ENCODE results near the gene MAML2. TPM values are rescaled to one million over a fixed set of nuclear protein-coding genes. Genes with fewer than 3 reads are reported as not detected.

The MAML2 gene
- total RNA-seq, 1 experiment from 2014 or later: 2.9 TPM

- DNase-seq (ENCODE audit: low read depth, low spot score): no peak
- TF ChIP-seq SIN3A (IDR thresholded peaks at IDR 0.05; ENCODE audit: borderline replicate concordance, insufficient read depth, low read depth, low read length): no peak
- no peak for TF ChIP-seq REST (IDR thresholded peaks at IDR 0.05; ENCODE audit: insufficient read depth in 1 of 2, low read depth in 2 of 2, low read length in 1 of 2)
- TF ChIP-seq CTCF (IDR thresholded peaks at IDR 0.05): no peak
- TF ChIP-seq TCF7L2 (IDR thresholded peaks at IDR 0.05; ENCODE audit: low read depth, low read length): no peak
- TF ChIP-seq POLR2AphosphoS5 (IDR thresholded peaks at IDR 0.05; ENCODE audit: low read depth, low read length): no peak
- ChIA-PET POLR2A (no interaction called here), CTCF (no interaction called here)
- intact Hi-C loops (cut with micrococcal nuclease; ENCODE audit: unreplicated experiment): no loop called here
- no peaks in the 10 kb centered on the region for H3K9me3 ChIP-seq (ENCODE audit: control insufficient read depth, insufficient read depth, low read depth, low read length)
- H3K36me3 ChIP-seq (ENCODE audit: control insufficient read depth, insufficient read depth, low read length): no peaks in the 10 kb centered on the region
- ATAC-seq: no peak
- no peak overlapping the region for H3K27ac ChIP-seq (ENCODE audit: low read length)
- BruUV-seq (replicated peaks): no TSS peak
- H3K4me3 ChIP-seq (ENCODE audit: low read depth in 2 of 2, low read length in 2 of 2): no peak overlapping the region
- in situ Hi-C loops (cut with HindIII; ENCODE audit: low pct_unique_long_range_greater_than_20kb, low sequenced_read_pairs): no loop called here
- H3K4me1 ChIP-seq (ENCODE audit: control insufficient read depth, insufficient read depth, low read length): no peaks in the 10 kb centered on the region
- no peaks in the 10 kb centered on the region for H3K27me3 ChIP-seq (ENCODE audit: control insufficient read depth, insufficient read depth, low read length)
Observed at GRCh38 chr11:96177146-96177545, 165.8 kb downstream of the MAML2 start.

GRCh38 chr11:96173906-96174305, 169.1 kb downstream of the MAML2 start:
- DNase-seq (ENCODE audit: low read depth, low spot score) (no peak), ATAC-seq (no peak)
- ChIA-PET POLR2A (no interaction called here), CTCF (no interaction called here)
- in situ Hi-C loops (cut with HindIII; ENCODE audit: low pct_unique_long_range_greater_than_20kb, low sequenced_read_pairs): no loop called here
- H3K4me3 ChIP-seq (ENCODE audit: low read depth in 2 of 2, low read length in 2 of 2): no peak overlapping the region
- BruUV-seq (replicated peaks): no TSS peak
- intact Hi-C loops (cut with micrococcal nuclease; ENCODE audit: unreplicated experiment): no loop called here
- no peaks in the 10 kb centered on the region for H3K27me3 ChIP-seq (ENCODE audit: control insufficient read depth, insufficient read depth, low read length)
- H3K4me1 ChIP-seq (ENCODE audit: control insufficient read depth, insufficient read depth, low read length): no peaks in the 10 kb centered on the region
- no peaks in the 10 kb centered on the region for H3K9me3 ChIP-seq (ENCODE audit: control insufficient read depth, insufficient read depth, low read depth, low read length)
- H3K36me3 ChIP-seq (ENCODE audit: control insufficient read depth, insufficient read depth, low read length): no peaks in the 10 kb centered on the region
- no peak overlapping the region for H3K27ac ChIP-seq (ENCODE audit: low read length)
- TF ChIP-seq SIN3A (IDR thresholded peaks at IDR 0.05; ENCODE audit: borderline replicate concordance, insufficient read depth, low read depth, low read length) (no peak), POLR2AphosphoS5 (IDR thresholded peaks at IDR 0.05; ENCODE audit: low read depth, low read length) (no peak), TCF7L2 (IDR thresholded peaks at IDR 0.05; ENCODE audit: low read depth, low read length) (no peak), REST (IDR thresholded peaks at IDR 0.05; ENCODE audit: insufficient read depth in 1 of 2, low read depth in 2 of 2, low read length in 1 of 2) (no peak), CTCF (IDR thresholded peaks at IDR 0.05) (no peak)

All from Panc1 (cell line).